Gastroesophageal sphincter (tissue), 4 donors: ENCODE results near the gene QPCT. TPM values are rescaled to one million over a fixed set of nuclear protein-coding genes. Genes with fewer than 3 reads are reported as not detected.

ENCODE experiments used
- ATAC-seq: fragments of 150-250 bp; one replicate; pipeline ENCODE4 v1.9.1; 2016; ENCODE audit warnings: mild to moderate bottlenecking, moderate library complexity
- H3K27ac ChIP-seq, 4 donors: fragments of 200-600 bp; sonication (generic) in 3 of 4; 1 replicate in 3 of 4; 2 replicates in 1 of 4; pipeline ENCODE4 v1.5.1; 2016 to 2019
- H3K27me3 ChIP-seq: fragments of 200-600 bp; sonication (generic); one replicate; pipeline ENCODE4 v1.5.1; 2019
- H3K36me3 ChIP-seq, 2 donors: fragments of 200-600 bp; sonication (generic); one replicate each; pipeline ENCODE4 v1.5.1; 2019; ENCODE audit warnings: control low read depth in 1 of 2
- H3K4me1 ChIP-seq, 3 donors: fragments of 200-600 bp; sonication (generic); 1 replicate in 2 of 3; 2 replicates in 1 of 3; pipeline ENCODE4 v1.5.1; 2016 to 2019; ENCODE audit warnings: control low read depth in 2 of 3
- H3K4me3 ChIP-seq, 2 donors: fragments of 200-600 bp; sonication (generic); one replicate each; pipeline ENCODE4 v1.5.1; 2019; ENCODE audit warnings: mild to moderate bottlenecking in 1 of 2, moderate library complexity in 1 of 2
- H3K9me3 ChIP-seq, 3 donors: fragments of 200-600 bp; sonication (generic); one replicate each; pipeline ENCODE4 v1.5.1; 2017 to 2019; ENCODE audit warnings: control low read depth in 2 of 3
- EP300 ChIP-seq: sonication (generic); formaldehyde crosslinking; IDR thresholded peaks from one replicate; pipeline ENCODE4 v1.6.1; 2017; ENCODE audit warnings: antibody characterized with exemption, mild to moderate bottlenecking
- POLR2A ChIP-seq, 2 donors: fragments of 450-650 bp; IDR thresholded peaks; one replicate each; pipeline ENCODE4 v1.6.1; 2017; ENCODE audit warnings: antibody characterized with exemption in 2 of 2, mild to moderate bottlenecking in 2 of 2, moderate library complexity in 1 of 2
- POLR2AphosphoS5 ChIP-seq: sonication (generic); formaldehyde crosslinking; IDR thresholded peaks from one replicate; pipeline ENCODE4 v1.6.1; 2017; ENCODE audit warnings: antibody characterized with exemption
- WGBS, 2 donors: methylation state at CpG; one replicate each; pipeline ENCODE4 v1.1.5; 2018; ENCODE audit warnings: low coverage in 1 of 2; 5-methylcytosine and 5-hydroxymethylcytosine counted together
- total RNA-seq, 4 donors: library from RNA; depleted of rRNA; stranded (reverse); fragments of >200 nt; gene quantifications; one replicate each; pipeline ENCODE4 v1.1.0, GENCODE V29; 2016
- TF ChIP-seq, protein P1 (sequence below), 4 experiments: fragments of 200-600 bp in 2 of 4; fragments of 450-650 bp in 2 of 4; sonication (generic) in 1 of 4; IDR thresholded peaks; one replicate each; pipeline ENCODE4 v1.5.1; 2017 to 2019; ENCODE audit warnings: antibody characterized with exemption in 4 of 4, mild to moderate bottlenecking in 2 of 4, moderate library complexity in 2 of 4

The QPCT gene
- total RNA-seq, 4 donors from 2014 or later: 1.5 to 5.2 (median 2.6) TPM

GRCh38 chr2:37361994-37362698 lies 17.7 kb downstream of the QPCT start:
- Histone ChIP-seq H3K27ac (no peak overlapping the region), H3K4me3 (no peak overlapping the region), H3K36me3 (no peaks in the 10 kb centered on the region), H3K27me3 (no peaks in the 10 kb centered on the region), H3K9me3 (no peaks in the 10 kb centered on the region), H3K4me1 (no peaks in the 10 kb centered on the region)
- ATAC-seq: no peak
- TF ChIP-seq EP300: no peak
- TF ChIP-seq POLR2AphosphoS5: no peak
- TF ChIP-seq, protein P1, sequence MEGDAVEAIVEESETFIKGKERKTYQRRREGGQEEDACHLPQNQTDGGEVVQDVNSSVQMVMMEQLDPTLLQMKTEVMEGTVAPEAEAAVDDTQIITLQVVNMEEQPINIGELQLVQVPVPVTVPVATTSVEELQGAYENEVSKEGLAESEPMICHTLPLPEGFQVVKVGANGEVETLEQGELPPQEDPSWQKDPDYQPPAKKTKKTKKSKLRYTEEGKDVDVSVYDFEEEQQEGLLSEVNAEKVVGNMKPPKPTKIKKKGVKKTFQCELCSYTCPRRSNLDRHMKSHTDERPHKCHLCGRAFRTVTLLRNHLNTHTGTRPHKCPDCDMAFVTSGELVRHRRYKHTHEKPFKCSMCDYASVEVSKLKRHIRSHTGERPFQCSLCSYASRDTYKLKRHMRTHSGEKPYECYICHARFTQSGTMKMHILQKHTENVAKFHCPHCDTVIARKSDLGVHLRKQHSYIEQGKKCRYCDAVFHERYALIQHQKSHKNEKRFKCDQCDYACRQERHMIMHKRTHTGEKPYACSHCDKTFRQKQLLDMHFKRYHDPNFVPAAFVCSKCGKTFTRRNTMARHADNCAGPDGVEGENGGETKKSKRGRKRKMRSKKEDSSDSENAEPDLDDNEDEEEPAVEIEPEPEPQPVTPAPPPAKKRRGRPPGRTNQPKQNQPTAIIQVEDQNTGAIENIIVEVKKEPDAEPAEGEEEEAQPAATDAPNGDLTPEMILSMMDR (IDR thresholded peaks at IDR 0.05): no peak
- no peak for TF ChIP-seq POLR2A (IDR thresholded peaks at IDR 0.05)
- 90 to 94% methylated on average over 7 to 9 of the region's 9 CpGs for WGBS, 2 donors

- 96 to 98% methylated on average over 6 of the region's 6 CpGs for WGBS, 2 donors
- ATAC-seq: no peak
Observed at GRCh38 chr2:37364351-37364750, 19.9 kb downstream of the QPCT start.

DNA sequence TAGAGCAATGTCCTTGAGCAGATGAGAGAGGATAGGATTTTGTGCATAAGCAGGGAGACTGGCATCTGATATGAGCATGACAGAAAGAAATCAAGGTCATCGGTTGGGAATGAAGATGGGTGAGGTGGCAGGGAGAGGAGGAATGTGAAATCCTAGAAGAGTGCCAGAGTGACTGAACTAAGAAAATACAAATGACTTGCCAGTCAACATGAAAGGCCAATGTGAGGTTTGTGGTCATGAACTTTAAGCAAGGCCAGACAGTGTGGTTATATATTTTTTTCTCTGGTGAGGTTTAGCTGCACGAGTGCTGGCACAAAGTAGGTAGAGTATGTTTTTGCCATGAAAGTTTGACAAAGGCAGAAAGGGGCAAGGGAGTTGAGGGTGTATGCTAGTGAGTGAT lies 21.2 kb downstream of the QPCT start:
- WGBS, 2 donors: 80 to 96% methylated on average over 1 to 2 of the region's 2 CpGs
- Histone ChIP-seq H3K36me3 (no peaks in the 10 kb centered on the region), H3K4me3 (no peak overlapping the region), H3K9me3 (no peaks in the 10 kb centered on the region), H3K4me1 (no peaks in the 10 kb centered on the region), H3K27ac (no peak overlapping the region), H3K27me3 (no peaks in the 10 kb centered on the region)
- no peak for ATAC-seq
- TF ChIP-seq EP300 (no peak), POLR2A (IDR thresholded peaks at IDR 0.05) (no peak), POLR2AphosphoS5 (no peak)
- TF ChIP-seq, protein P1 (IDR thresholded peaks at IDR 0.05): no peak

More at GRCh38 chr2:37364351-37364750, 19.9 kb downstream of the QPCT start:
- Histone ChIP-seq H3K4me3 (no peak overlapping the region), H3K27me3 (no peaks in the 10 kb centered on the region), H3K36me3 (no peaks in the 10 kb centered on the region), H3K9me3 (no peaks in the 10 kb centered on the region), H3K4me1 (no peaks in the 10 kb centered on the region), H3K27ac (no peak overlapping the region)
- TF ChIP-seq EP300 (no peak), POLR2A (IDR thresholded peaks at IDR 0.05) (no peak), POLR2AphosphoS5 (no peak)
- TF ChIP-seq, protein P1 (IDR thresholded peaks at IDR 0.05): no peak

DNA sequence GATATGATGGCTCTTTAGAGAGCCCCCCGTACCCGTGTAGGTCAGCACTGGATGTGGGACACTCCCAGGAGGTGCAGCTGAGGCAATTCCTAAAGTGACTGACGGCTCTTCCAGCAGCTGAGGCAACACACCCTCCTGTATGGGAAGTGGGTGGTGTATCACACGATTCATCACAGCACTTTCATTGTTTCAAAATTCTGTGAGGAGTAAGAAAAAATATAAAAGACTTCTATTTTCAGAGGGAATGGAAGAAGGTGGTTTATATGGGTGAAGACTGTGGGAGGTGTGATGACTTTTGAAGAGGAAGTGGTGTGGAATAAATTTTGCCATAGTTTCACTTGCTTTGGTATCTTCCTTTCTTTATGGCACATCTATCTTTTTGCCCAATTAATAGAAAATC lies 22.3 kb downstream of the QPCT start:
- TF ChIP-seq POLR2AphosphoS5: no peak
- Histone ChIP-seq H3K9me3 (no peaks in the 10 kb centered on the region), H3K27me3 (no peaks in the 10 kb centered on the region), H3K27ac (no peak overlapping the region), H3K4me1 (no peaks in the 10 kb centered on the region), H3K4me3 (no peak overlapping the region), H3K36me3 (no peaks in the 10 kb centered on the region)
- WGBS, 2 donors: 67% methylated on average over 2 of the region's 4 CpGs; no CpG with 5 or more reads in 1 of the 2 donors
- no peak for ATAC-seq

GRCh38 chr2:37367310-37367709 lies 22.9 kb downstream of the QPCT start:
- Histone ChIP-seq H3K4me1 (no peaks in the 10 kb centered on the region), H3K9me3 (no peaks in the 10 kb centered on the region), H3K27me3 (no peaks in the 10 kb centered on the region), H3K4me3 (no peak overlapping the region), H3K36me3 (no peaks in the 10 kb centered on the region), H3K27ac (no peak overlapping the region)
- 35 to 40% methylated on average over 1 to 3 of the region's 7 CpGs for WGBS, 2 donors
- ATAC-seq: no peak
- TF ChIP-seq POLR2A (IDR thresholded peaks at IDR 0.05) (no peak), POLR2AphosphoS5 (no peak), EP300 (no peak)

- H3K36me3 ChIP-seq: no peaks in the 10 kb centered on the region
- WGBS, 2 donors: 91 to 100% methylated on average over 1 of the region's 2 CpGs
- H3K27ac ChIP-seq: no peak overlapping the region
- no peak overlapping the region for H3K4me3 ChIP-seq
- H3K9me3 ChIP-seq: no peaks in the 10 kb centered on the region
- no peaks in the 10 kb centered on the region for H3K4me1 ChIP-seq
- no peak for ATAC-seq
- no peaks in the 10 kb centered on the region for H3K27me3 ChIP-seq
- no peak for TF ChIP-seq EP300
- TF ChIP-seq POLR2AphosphoS5: no peak
- TF ChIP-seq, protein P1 (IDR thresholded peaks at IDR 0.05): no peak
- TF ChIP-seq POLR2A (IDR thresholded peaks at IDR 0.05): no peak
Observed at GRCh38 chr2:37367984-37368383, 23.6 kb downstream of the QPCT start.
